Effector memory CD4-positive, alpha-beta T cell (primary cell): Measurements from ENCODE around the gene CSNK1D.
A peak's percentile ranks its signal among the peaks of the same experiment; 100 is the strongest.

Experiments
- DNase-seq, 3 donors: peaks; one replicate each; pipeline ENCODE4 v3.0.0-alpha.2; 2020
- H3K27ac ChIP-seq: 2 replicates; pipeline ENCODE4 v1.7.0; 2013; ENCODE audit warnings: mild to moderate bottlenecking, low read length, moderate library complexity; ENCODE audit not compliant: insufficient read depth, poor library complexity, severe bottlenecking
- H3K27me3 ChIP-seq: replicated peaks from 2 replicates; pipeline ENCODE4 v1.7.0; 2013; ENCODE audit warnings: mild to moderate bottlenecking, low read length; ENCODE audit not compliant: insufficient read depth, control insufficient read depth, poor library complexity, severe bottlenecking
- H3K36me3 ChIP-seq: 2 replicates; pipeline ENCODE4 v1.7.0; 2013; ENCODE audit warnings: mild to moderate bottlenecking, low read length, moderate library complexity; ENCODE audit not compliant: control insufficient read depth, insufficient read depth
- H3K4me1 ChIP-seq: 2 replicates; pipeline ENCODE4 v1.7.0; 2013; ENCODE audit warnings: low read length, mild to moderate bottlenecking; ENCODE audit not compliant: control insufficient read depth, insufficient read depth, poor library complexity, severe bottlenecking
- H3K4me3 ChIP-seq: 2 replicates; pipeline ENCODE4 v1.7.0; 2013; ENCODE audit warnings: low read length, low read depth, mild to moderate bottlenecking; ENCODE audit not compliant: insufficient read depth, poor library complexity, severe bottlenecking
- H3K9me3 ChIP-seq: 2 replicates; pipeline ENCODE4 v1.7.0; 2013; ENCODE audit warnings: mild to moderate bottlenecking, low read length, moderate library complexity; ENCODE audit not compliant: control insufficient read depth

CSNK1D gene

DNA sequence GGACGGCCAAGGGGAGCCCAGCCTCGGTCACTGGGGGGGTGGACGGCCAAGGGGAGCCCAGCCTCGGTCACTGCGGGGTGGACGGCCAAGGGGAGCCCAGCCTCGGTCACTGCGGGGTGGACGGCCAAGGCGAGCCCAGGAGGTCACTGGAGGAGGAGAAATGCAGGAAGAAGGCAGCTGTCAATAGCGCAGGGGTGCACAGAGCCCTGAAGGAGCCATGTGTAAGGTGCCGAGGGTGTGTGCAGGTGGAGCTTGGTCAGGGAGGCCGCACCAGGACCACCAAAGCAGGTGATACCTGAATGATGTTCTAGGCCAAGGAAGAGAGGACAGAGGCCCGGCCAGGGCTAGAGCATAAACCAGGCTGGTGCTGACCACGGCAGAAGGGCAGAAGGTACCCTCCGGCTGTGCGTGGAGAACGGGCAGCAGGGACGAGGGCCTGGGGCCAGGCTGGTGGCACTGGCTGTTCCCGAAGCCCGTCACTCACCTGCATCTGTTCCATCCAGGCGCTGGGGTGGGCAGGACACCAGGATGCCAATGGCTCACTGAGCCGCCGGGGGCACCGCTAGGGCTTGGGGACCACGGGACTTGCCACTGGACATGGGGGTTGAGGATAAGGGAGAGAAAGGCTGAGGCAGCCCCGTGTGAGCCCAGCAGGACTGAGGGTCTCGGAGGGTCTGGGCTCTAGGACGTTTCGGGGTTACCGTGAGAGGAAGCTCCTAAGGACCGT, 55.0 kb downstream of the CSNK1D start:
- DNase-seq, result no peak
- no peaks in the 10 kb centered on the region for H3K36me3 ChIP-seq
- no peak overlapping the region for H3K4me3 ChIP-seq
- no peak overlapping the region for H3K27ac ChIP-seq
- H3K9me3 ChIP-seq, result no peaks in the 10 kb centered on the region
- H3K4me1 ChIP-seq, result peaks cover 21% of the 10 kb centered on the region
- no peaks in the 10 kb centered on the region for H3K27me3 ChIP-seq

DNA sequence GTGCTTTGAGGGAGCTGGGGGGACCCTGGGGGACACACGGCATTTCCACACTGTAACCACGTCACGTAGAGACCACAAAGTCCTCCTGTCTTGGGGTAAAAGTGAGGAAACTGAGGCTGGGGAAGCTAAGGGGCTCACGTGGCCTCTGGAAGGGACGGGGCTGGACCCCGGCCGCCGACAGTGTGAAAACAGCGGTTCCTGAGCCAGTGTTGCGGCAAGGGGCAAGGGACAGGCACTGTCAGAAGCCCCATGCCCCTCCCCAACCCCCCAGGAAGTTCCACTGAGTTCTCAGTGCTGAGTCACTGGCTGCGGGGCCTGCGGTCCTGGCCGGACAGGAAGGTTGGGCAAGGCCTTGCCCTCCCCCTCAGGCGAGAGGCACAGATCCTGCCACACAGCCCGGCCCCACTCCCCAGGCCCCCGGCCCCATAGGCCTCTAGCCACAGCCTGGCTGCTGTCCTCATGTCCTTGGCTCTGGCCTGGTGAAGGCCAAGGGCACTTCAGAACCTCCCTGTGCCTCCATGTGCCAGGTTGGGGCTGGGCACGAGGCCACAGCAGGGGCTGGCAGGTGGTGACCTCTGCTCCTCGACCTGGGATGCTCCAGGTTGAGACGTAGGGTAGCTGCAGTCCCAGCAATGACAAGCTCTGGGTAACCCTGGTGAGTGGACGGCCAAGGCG, 55.8 kb downstream of the CSNK1D start:
- DNase-seq, result no peak
- Histone ChIP-seq H3K27me3 (no peaks in the 10 kb centered on the region), H3K27ac (no peak overlapping the region), H3K4me3 (no peak overlapping the region), H3K36me3 (no peaks in the 10 kb centered on the region), H3K4me1 (peaks cover 27% of the 10 kb centered on the region), H3K9me3 (no peaks in the 10 kb centered on the region)

DNA sequence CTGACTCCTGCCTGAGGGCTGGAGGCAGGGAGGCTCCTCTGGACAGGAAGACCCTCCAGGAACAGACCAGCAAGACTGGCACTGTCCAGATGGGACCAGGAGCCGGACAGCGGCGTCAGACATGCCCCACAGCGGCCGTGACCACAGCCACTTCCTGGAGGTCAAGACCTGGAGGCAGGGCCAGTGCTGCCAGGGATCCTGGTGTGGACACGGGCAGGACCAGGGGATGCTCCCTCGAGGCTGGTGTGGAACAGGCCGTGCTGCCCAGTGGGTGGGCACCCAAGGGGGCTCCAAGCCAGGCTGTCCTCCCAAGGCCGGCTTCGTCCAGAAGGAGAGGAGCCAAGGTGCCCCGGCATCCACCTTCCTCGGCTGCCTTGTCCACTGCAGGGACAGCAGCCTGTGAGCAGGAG, 56.4 kb downstream of the CSNK1D start:
- H3K27me3 ChIP-seq, result no peaks in the 10 kb centered on the region
- H3K4me1 ChIP-seq, result peaks cover 28% of the 10 kb centered on the region
- DNase-seq, result no peak
- no peaks in the 10 kb centered on the region for H3K9me3 ChIP-seq
- H3K27ac ChIP-seq, result peak overlapping the region; percentile 13
- no peaks in the 10 kb centered on the region for H3K36me3 ChIP-seq
- no peak overlapping the region for H3K4me3 ChIP-seq

DNA sequence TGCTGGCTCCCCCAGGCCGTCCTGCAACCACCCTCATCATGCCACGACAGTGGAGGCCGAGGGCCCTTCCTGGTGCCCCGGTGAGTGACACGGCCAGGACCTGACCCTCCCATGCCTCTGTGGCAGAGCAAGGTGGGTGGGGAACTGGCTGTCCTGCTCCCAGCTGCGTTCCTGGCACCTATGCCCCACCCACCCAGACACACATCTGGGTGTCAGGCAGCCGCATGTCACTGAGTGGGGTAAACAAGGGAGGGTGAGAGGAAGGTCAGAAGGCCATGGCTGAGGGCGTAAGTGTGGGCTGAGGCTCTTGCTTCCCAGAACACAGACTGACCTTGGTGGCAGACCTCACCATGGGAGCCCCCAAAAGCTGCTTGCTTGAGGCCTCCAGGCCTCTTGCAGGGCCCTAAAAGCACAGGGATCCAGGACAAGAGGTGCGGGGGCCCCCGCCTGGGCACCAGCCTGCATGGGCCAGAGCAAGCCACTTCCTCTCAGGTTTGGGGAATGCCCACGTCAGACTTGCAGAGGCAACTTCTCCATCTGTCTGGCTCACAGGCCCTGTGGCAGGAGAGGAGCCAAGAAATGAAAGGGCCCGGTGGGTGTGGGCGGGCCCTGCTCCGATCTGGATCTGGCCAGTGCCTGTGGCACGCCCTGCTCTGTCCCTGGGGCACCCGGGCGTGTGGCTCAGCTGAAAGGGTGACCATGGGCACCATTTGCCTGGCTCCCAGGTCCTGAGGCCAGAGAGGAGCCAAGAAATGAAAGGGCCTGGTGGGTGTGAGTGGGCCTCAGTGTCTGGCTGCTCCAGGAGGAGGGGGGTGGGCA, 57.0 kb downstream of the CSNK1D start:
- Histone ChIP-seq H3K36me3 (no peaks in the 10 kb centered on the region), H3K27ac (peak overlapping the region; percentile 14), H3K9me3 (no peaks in the 10 kb centered on the region), H3K4me3 (no peak overlapping the region), H3K4me1 (peaks cover 32% of the 10 kb centered on the region), H3K27me3 (no peaks in the 10 kb centered on the region)
- DNase-seq, result peak; percentile 43 to 51 (median 50)

DNA sequence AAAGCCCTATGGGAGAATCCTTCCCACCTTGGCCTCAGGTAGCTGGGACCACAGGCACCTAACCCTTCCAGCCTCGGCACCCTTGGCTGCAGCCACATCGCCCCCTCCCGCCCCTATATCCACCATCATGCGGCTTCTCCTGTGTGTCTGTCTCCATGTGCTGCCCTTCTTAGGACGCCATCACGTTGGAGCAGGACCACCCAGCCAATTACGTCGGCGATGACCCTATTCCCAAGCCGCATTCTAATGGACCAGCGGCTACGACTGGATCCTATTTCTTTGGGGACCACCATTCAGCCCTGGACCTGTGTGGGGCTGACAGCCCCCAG, 57.6 kb downstream of the CSNK1D start:
- no peak overlapping the region for H3K4me3 ChIP-seq
- H3K4me1 ChIP-seq, result peaks cover 32% of the 10 kb centered on the region

DNA sequence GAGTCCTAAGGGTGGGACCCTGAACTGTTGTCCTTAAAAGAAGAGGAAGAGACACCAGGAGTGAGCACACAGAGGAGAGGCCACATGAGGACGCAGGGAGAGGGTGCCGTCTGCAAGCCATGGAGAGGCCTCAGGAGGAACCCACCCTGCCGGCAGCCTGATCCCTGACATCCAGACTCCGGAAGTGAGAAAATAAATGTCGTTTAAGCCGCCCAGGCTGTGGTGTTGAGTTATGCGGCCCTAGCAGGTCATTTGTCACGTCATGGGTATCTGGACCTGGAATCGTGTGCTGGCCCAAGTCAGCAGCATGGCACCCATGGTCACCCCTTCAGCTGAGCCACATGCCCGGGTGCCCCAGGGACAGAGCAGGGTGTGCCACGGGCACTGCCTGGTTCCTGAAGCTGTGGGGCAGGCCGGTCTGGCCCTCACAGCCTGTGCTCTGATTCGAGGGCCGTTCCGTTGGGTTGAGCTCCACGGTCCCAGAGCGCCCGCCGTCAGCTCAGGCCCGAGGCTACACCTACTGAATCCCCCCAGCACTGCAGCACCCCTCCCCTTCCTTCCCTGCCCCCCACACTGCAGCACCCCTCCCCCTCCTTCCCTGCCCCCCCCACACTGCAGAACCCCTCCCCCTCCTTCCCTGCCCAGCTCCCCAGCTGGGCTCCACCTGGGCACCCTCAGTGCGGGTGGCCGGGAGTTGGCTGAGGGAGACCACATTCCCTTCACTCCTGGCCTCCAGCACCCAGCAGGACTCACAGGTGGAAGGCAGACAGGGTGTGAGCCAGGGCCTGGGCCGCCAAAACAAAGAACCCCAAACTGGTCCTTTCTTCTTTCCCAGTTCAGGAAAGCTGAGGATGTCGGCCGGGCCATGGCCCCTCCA, 58.2 kb downstream of the CSNK1D start:
- no peaks in the 10 kb centered on the region for H3K27me3 ChIP-seq
- H3K4me1 ChIP-seq, result peaks cover 32% of the 10 kb centered on the region
- DNase-seq, result no peak
- no peaks in the 10 kb centered on the region for H3K9me3 ChIP-seq
- no peak overlapping the region for H3K27ac ChIP-seq
- no peak overlapping the region for H3K4me3 ChIP-seq
- H3K36me3 ChIP-seq, result no peaks in the 10 kb centered on the region

More for the DNA sequence above, 57.6 kb downstream of the CSNK1D start:
- Histone ChIP-seq H3K27ac (peak overlapping the region; percentile 14), H3K9me3 (no peaks in the 10 kb centered on the region), H3K27me3 (no peaks in the 10 kb centered on the region), H3K36me3 (no peaks in the 10 kb centered on the region)
- DNase-seq, result no peak

DNA sequence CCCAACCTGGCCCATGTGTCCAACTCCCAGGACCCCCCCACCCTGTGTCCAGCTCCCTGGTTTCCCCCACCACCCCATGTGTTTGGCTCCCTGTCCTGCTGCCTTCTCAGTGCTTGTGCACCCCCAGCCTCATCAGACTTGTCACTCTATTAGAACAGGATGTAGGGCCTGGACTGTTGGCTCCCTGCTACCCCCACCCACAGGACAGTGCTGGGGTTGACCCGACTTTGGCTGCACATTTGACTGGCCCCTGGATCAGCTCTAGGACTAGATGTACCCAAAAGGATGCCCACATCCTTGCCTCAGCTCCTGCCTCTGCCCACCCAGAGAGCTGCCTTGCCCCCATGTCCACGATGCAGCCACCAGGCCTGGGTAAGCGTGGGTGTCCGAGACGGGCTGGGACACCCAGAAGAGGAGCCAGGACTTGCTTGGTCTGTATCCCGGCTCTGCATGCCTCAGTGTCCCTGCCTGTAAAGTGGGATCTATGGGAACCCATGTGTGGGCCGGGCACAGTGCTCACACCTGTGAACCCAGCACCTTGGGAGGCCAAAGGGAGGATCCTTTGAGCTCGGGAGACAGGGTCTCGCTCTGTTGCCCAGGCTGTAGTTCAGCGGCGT, 59.4 kb downstream of the CSNK1D start:
- H3K27ac ChIP-seq, result peak overlapping the region; percentile 25
- no peak overlapping the region for H3K4me3 ChIP-seq
- peaks cover 32% of the 10 kb centered on the region for H3K4me1 ChIP-seq
- H3K9me3 ChIP-seq, result no peaks in the 10 kb centered on the region
- no peak for DNase-seq
- no peaks in the 10 kb centered on the region for H3K36me3 ChIP-seq
- H3K27me3 ChIP-seq, result no peaks in the 10 kb centered on the region

DNA sequence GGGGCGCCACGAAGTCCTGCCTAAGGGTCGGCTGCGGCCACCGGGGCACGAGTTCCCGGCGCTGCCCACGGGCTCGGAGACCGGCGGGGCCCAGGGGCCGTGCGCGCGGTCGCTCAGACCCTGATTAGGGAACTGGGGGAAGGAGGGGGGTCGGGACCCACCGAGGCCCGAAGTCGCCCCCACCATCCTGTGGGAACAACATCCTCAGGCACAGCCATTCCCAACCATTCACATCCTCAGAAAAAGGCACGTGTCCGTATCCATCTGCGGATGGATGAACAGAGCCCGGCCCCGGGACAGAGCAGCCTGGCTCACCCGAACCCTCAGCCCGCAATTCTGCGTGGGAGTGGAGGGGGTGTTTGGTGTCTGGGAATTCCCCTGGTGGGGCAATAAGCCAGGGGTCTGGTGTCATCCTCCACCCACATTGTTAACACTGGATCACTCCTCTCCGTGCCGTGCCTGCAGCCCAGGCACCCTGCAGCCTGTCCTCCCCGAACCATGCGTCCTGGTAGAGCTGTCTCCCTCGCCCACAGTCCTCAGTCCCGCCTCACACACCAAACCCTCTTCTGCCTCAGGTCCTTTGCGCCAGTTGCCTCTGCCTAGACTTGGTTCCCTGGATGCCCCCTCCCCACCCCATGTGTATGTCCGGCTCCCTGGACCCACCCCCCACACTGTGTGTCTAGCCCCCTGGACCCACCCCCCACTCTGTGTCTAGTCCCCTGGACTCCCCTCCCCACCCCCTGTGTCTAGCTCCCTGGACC, 60.1 kb downstream of the CSNK1D start:
- peak overlapping the region; percentile 55 for H3K27ac ChIP-seq
- peak overlapping the region; percentile 88 for H3K4me3 ChIP-seq
- peaks cover 32% of the 10 kb centered on the region for H3K4me1 ChIP-seq
- H3K36me3 ChIP-seq, result no peaks in the 10 kb centered on the region
- H3K9me3 ChIP-seq, result no peaks in the 10 kb centered on the region
- no peaks in the 10 kb centered on the region for H3K27me3 ChIP-seq
- DNase-seq, result peak; percentile 50 to 58 (median 57)
